Ascending aorta (tissue), 2 donors: ENCODE data around the gene MXI1. TPM values are rescaled to one million over a fixed set of nuclear protein-coding genes. Genes with fewer than 3 reads are reported as not detected.

ENCODE experiments used
- DNase-seq, 2 donors: peaks; one replicate each; pipeline ENCODE4 v3.0.0-alpha.2; 2019; ENCODE audit warnings: low spot score in 2 of 2
- H3K27ac ChIP-seq, 2 donors: fragments of 200-600 bp; sonication (generic); one replicate each; pipeline ENCODE4 v1.5.1; 2016 to 2017; ENCODE audit warnings: mild to moderate bottlenecking in 1 of 2
- H3K27me3 ChIP-seq: fragments of 200-600 bp; sonication (generic); one replicate; pipeline ENCODE4 v1.5.1; 2017
- H3K36me3 ChIP-seq, 2 donors: fragments of 200-600 bp; sonication (generic); one replicate each; pipeline ENCODE4 v1.5.1; 2016
- H3K4me1 ChIP-seq, 2 donors: fragments of 200-600 bp; sonication (generic); one replicate each; pipeline ENCODE4 v1.5.1; 2016 to 2017; ENCODE audit warnings: mild to moderate bottlenecking in 1 of 2
- H3K4me3 ChIP-seq, 2 donors: fragments of 200-600 bp; sonication (generic); one replicate each; pipeline ENCODE4 v1.5.1; 2016 to 2017; ENCODE audit warnings: mild to moderate bottlenecking in 1 of 2
- H3K9me3 ChIP-seq, 2 donors: fragments of 200-600 bp; sonication (generic); one replicate each; pipeline ENCODE4 v1.5.1; 2016
- CTCF ChIP-seq, 3 experiments: fragments of 200-600 bp in 2 of 3; fragments of 450-650 bp in 1 of 3; sonication (generic) in 2 of 3; IDR thresholded peaks; one replicate each; pipeline ENCODE4 v1.5.1; 2016 to 2019; ENCODE audit warnings: antibody characterized with exemption in 3 of 3, mild to moderate bottlenecking in 1 of 3, moderate library complexity in 1 of 3
- intact Hi-C: fragments of 100-400 bp; cut with DNase I; formaldehyde crosslinking; loops from one replicate; pipeline ENCODE4 v1.15.1; 2023
- total RNA-seq: library from RNA; depleted of rRNA; stranded (reverse); fragments of >200 nt; gene quantifications from one replicate; pipeline ENCODE4 v1.1.0, GENCODE V29; 2016

Gene MXI1
- total RNA-seq, 1 donor from 2014 or later = 95.0 TPM

- Histone ChIP-seq H3K36me3 (peaks cover 0 to 15% of the 10 kb centered on the region in 2 donors), H3K27me3 (no peaks in the 10 kb centered on the region), H3K4me1 (peaks cover 0 to 8% of the 10 kb centered on the region in 2 donors), H3K9me3 (no peaks in the 10 kb centered on the region), H3K4me3 (peak overlapping the region; percentile 84 to 94), H3K27ac (peak overlapping the region; percentile 87 to 98)
- DNase-seq = no peak
- no peak for TF ChIP-seq CTCF (IDR thresholded peaks at IDR 0.05)
- intact Hi-C loops = loop anchor here (5.0 kb wide), 3 partner anchors 33 to 347 kb away; partner anchors contain the start of gene ADD3
These were observed 21.8 kb downstream of the MXI1 start for GRCh38 chr10:110229155-110229554.

- DNase-seq = no peak
- Histone ChIP-seq H3K27me3 (no peaks in the 10 kb centered on the region), H3K4me1 (peaks cover 0 to 4% of the 10 kb centered on the region in 2 donors), H3K27ac (no peak overlapping the region), H3K9me3 (no peaks in the 10 kb centered on the region), H3K4me3 (no peak overlapping the region), H3K36me3 (peaks cover 4 to 34% of the 10 kb centered on the region in 2 donors)
- TF ChIP-seq CTCF (IDR thresholded peaks at IDR 0.05) = no peak
- intact Hi-C loops = no loop called here
These were observed 26.4 kb downstream of the MXI1 start for GRCh38 chr10:110233846-110234245.

GRCh38 chr10:110237894-110238480 lies 30.6 kb downstream of the MXI1 start:
- Histone ChIP-seq H3K36me3 (peaks cover 4 to 22% of the 10 kb centered on the region in 2 donors), H3K27ac (no peak overlapping the region), H3K9me3 (no peaks in the 10 kb centered on the region), H3K4me3 (no peak overlapping the region), H3K27me3 (no peaks in the 10 kb centered on the region), H3K4me1 (peaks cover 0 to 5% of the 10 kb centered on the region in 2 donors)
- no peak for DNase-seq
- no peak for TF ChIP-seq CTCF (IDR thresholded peaks at IDR 0.05)
- intact Hi-C loops = no loop called here

- Histone ChIP-seq H3K4me1 (peaks cover 0 to 13% of the 10 kb centered on the region in 2 donors), H3K27ac (no peak overlapping the region), H3K4me3 (no peak overlapping the region), H3K36me3 (peaks cover 4 to 24% of the 10 kb centered on the region in 2 donors), H3K9me3 (no peaks in the 10 kb centered on the region), H3K27me3 (no peaks in the 10 kb centered on the region)
- intact Hi-C loops = no loop called here
- no peak for DNase-seq
- no peak for TF ChIP-seq CTCF (IDR thresholded peaks at IDR 0.05)
These were observed 32.5 kb downstream of the MXI1 start for GRCh38 chr10:110239892-110240291.

- H3K27me3 ChIP-seq = no peaks in the 10 kb centered on the region
- H3K4me3 ChIP-seq = no peak overlapping the region
- H3K9me3 ChIP-seq = no peaks in the 10 kb centered on the region
- intact Hi-C loops = no loop called here
- DNase-seq = no peak
- H3K36me3 ChIP-seq = peaks cover 14 to 36% of the 10 kb centered on the region in 2 donors
- no peak for TF ChIP-seq CTCF (IDR thresholded peaks at IDR 0.05)
- peaks cover 0 to 13% of the 10 kb centered on the region in 2 donors for H3K4me1 ChIP-seq
- no peak overlapping the region for H3K27ac ChIP-seq
These were observed 34.0 kb downstream of the MXI1 start for GRCh38 chr10:110241407-110241806.
